Stimulated activated CD4-positive, alpha-beta T cell treated with anti-CD3 and anti-CD28 coated beads, Interleukin-15, amount 100 ng/mL, for 24 hours (primary cell): ENCODE measurements around the gene SURF4.
"Not testable (repeated sequence)": the region's sequence is repeated elsewhere in the genome, so short reads cannot be mapped to it uniquely, and the experiment has no call there.

ENCODE experiments used
- DNase-seq: peaks from one replicate; pipeline ENCODE4 v3.0.0-alpha.2; 2020

SURF4 gene

GRCh38 chr9:133331641-133332380 is 44.0 kb downstream of the SURF4 start:
- DNase-seq: no peak

GRCh38 chr9:133331221-133331620 is 44.6 kb downstream of the SURF4 start:
- no peak for DNase-seq

DNA sequence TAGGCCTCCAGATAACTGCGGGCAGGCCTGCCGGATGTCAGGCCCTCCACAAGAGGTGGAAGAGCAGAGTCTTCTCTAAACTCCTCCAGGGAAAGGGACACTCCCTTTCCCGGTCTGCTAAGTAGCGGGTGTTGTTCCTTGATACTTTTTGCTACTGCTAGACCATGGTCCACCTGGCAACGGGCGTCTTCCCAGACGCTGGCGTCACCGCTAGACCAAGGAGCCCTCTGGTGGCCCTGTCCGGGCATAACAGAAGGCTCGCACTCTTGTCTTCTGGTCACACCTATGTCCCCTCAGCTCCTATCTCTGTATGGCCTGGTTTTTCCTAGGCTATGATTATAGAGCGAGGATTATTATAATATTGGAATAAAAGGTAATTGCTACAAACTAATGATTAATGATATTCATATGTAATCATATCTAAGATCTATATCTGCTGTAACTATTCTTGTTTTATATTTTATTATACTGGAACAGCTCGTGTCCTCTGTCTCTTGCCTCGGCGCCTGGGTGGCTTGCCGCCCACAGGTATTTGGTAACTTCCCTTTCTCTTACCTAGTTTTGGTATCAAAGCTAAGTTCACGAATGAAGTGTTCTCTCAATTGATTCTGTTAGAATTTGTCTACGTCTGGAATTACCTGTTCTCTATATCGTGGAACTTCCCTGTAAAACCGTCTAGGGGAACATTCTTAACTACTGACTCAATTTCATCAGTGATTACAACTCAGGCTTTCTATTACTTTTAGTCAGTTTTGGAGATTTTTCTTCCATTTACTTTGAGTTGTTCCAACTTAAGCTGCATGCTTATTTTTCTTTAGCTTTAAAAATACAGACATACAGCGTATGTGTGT is 46.3 kb downstream of the SURF4 start:
- not testable (repeated sequence) for DNase-seq

DNA sequence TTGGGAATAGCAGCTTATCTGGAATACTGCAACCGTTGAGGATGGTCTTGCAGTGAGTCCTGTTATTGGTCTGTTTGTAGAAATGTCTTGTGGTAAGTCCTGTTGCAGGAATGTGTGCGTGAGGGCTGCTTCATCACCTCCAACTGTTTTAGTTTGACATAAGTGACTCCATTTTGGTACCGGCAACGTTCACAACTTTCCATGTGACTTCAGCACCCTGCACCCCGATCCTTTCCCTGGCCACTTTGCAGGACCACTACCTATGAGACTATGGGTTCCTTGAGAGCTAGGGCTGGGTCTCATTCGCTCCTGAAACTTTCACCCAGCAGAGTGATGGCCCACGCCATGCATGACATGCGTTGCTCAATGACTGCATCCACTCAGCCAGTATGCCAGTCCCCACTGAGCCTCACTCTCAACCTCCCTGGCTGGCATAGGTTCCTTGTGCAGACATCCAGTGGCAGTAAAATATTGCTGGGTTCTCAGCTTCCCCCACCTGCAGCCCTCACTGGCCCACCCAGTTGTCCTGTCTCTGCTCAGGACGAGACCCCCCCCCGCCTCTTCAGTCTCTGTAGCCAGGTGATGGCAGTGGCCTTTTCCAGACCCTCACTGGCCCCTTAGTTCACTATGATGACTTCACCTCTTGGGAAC is 47.9 kb downstream of the SURF4 start:
- DNase-seq: no peak

GRCh38 chr9:133327021-133327420 is 48.8 kb downstream of the SURF4 start:
- DNase-seq: not testable (repeated sequence)

DNA sequence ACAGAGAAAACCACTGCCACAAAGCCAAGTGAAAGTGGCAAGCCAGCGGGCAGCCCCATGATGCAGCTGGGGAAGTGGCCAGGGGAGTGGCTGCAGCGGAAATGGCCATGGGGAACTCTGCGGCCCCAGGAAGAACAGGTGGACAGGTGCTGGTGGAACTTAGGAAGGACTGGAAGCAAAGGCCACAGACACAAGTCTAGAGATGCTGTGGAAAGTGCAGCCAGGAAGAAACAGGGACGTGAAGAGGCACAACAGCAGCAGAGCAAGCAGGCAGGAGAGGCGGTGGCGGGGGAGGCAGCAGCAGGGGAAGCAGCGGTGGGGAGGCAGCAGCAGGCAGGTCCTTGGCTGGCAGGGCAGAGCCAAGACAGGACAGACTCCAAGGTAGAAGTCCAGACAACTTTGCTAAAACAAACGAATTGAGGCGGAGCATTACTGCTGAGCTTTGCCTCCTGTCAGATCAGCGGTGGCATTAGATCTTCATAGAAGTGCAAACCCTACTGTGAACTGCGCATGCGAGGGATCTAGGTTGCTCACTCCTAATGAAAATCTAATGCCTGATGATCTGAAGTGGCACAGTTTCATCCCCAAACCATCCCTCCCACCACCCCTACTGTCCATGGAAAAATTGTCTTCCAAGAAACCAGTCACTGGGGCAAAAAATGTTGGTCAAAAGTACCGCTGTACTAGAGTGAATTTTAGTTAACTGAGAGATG is 51.7 kb downstream of the SURF4 start:
- DNase-seq: no peak

DNA sequence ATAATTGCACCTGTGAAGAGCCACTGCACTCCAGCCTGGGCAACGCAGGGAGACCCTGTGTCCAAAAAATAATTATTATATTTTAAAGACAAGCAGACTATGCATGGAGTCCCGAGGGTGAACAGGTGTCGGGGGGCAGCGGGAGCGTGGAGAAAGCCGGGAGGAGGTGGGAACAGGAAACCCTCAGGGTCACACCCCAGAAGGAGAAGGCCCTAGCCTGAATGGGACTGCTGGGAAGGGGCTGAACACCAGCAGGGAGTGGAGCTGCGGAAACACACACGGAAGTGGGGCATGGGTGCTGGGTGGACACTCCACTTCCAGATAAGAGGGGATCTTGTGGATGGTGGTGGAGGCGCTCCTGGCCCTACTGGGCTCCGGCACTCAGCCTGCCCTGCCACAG is 52.6 kb downstream of the SURF4 start:
- no peak for DNase-seq

DNA sequence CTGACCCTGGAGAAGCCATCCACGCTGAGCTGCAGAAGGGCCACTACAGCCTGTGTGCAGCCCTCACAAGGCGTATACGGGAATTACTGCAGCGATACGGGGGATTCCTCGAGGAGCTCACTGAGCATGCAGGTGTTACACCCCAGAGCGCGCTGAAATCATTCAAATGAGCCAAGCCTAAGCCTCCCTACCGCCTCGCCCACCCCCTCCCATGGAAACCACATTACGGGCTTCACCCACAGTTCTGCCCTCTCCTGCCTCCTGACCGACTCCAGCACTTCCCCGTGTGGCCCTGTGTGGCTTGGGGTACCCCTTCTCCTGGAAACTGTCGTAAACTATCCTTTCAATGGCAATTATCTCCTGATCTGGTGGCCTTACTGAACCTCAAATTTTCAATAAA is 53.2 kb downstream of the SURF4 start:
- no peak for DNase-seq

DNA sequence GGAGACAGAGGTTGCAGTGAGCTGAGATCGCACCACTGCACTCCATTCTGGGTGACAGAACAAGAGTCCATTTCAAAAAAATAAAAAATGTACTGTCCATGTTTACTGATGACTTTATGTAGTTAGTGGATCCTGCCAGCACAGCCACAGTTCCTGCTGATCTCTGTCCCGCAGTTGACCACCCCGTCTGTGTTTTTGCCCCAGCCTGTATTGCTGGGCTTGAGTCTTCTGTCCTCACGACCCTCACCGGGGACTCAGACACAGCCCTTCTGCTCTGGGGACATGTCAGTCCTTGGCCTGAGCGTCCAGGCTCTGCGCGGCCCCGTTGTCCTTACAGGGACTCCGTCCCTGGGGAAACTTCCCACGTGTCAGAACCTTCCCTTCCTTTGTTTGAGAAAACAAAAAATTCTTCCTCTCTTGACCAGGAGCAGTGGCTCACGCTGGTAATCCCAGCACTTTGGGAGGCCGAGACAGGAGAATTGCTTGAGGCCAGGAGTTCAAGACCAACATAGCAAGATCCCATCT is 54.4 kb downstream of the SURF4 start:
- DNase-seq: no peak

GRCh38 chr9:133320421-133320881 is 55.4 kb downstream of the SURF4 start:
- no peak for DNase-seq

DNA sequence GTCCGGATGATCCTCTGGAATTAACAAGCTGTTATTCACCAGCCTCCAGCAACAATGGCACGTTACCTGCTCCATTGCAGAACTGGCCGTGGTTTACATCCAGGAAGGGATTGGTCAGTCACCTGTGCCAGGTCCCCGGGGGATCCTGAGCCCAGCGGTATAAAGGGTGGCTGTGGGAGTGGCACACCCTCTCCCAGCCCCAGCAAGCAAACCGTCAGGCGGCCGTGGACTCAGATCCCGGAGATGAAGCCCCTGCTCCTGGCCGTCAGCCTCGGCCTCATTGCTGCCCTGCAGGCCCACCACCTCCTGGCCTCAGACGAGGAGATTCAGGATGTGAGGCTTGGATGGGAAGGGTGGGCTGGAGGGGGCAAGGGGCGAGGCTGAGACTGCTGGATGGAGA is 58.3 kb downstream of the SURF4 start:
- not testable (repeated sequence) for DNase-seq

GRCh38 chr9:133315997-133316396 is 59.9 kb downstream of the SURF4 start:
- no peak for DNase-seq
